ENCODE results near the gene CCNY.

DNA sequence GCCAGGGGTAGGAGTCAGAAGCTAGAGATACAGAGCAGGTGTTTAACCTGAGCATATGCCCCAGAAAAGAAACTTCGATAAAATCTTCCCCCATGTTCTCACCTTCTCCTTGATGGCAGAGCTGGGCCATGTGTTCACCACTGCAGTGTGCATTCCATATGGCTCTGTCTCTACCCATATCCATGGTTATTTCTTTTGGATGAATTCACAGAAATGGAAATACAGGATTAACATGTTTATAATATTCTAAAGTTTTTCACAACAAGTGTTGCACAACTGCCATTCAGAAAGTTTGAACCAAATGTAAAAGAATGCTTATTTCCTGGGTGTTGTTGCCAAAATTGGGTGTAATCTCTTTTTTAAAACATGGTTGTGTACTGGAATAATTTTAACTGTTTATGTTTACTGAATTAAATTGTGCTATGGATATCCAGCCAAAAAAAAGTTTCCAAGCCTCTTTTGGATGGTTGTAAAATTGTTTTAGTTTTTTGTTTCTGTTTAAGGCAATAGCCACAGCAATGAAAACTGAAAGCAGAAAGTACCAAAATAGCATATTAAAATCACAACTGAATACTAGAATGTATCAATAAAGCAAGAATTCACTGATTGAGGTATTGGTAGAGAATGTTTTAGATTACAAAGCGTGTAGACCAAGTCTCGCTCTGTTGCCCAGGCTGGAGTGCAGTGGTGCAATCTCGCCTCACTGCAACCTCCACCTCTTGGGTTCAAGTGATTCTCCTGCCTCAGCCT lies 19.9 kb upstream of the CCNY start:
- TF ChIP-seq CTCF (IDR thresholded peaks at IDR 0.05; ENCODE audit: insufficient read depth, low read depth, low read length) (no peak), EZH2 (IDR thresholded peaks at IDR 0.05; ENCODE audit: insufficient read depth, low read length) (no peak)

Measured in astrocyte (in vitro differentiated cells and primary cell).